IPS-15b (cell line): Measurements from ENCODE around the gene TEX10.
"Not testable (repeated sequence)": the region's sequence is repeated elsewhere in the genome, so short reads cannot be mapped to it uniquely, and the experiment has no call there.

Experiments
- H3K27me3 ChIP-seq: one replicate; pipeline ENCODE4 v1.6.1; 2013; ENCODE audit warnings: low read length; ENCODE audit not compliant: control insufficient read depth, insufficient read depth
- H3K36me3 ChIP-seq: one replicate; pipeline ENCODE4 v1.6.1; 2013; ENCODE audit warnings: low read length; ENCODE audit not compliant: control insufficient read depth, insufficient read depth
- H3K4me1 ChIP-seq: one replicate; pipeline ENCODE4 v1.6.1; 2013; ENCODE audit warnings: mild to moderate bottlenecking, low read length; ENCODE audit not compliant: control insufficient read depth, insufficient read depth
- H3K4me3 ChIP-seq: one replicate; pipeline ENCODE4 v1.5.1; 2013; ENCODE audit warnings: low read depth, low read length
- H3K9ac ChIP-seq: one replicate; pipeline ENCODE4 v1.6.1; 2013; ENCODE audit warnings: low read depth, mild to moderate bottlenecking, low read length
- H3K9me3 ChIP-seq: one replicate; pipeline ENCODE4 v1.6.1; 2013; ENCODE audit warnings: mild to moderate bottlenecking, low read length; ENCODE audit not compliant: control insufficient read depth, insufficient read depth

The TEX10 gene

GRCh38 chr9:100341889-100342288 is 10.9 kb downstream of the TEX10 start:
- no peak overlapping the region for H3K9ac ChIP-seq
- no peak overlapping the region for H3K4me3 ChIP-seq
- H3K27me3 ChIP-seq, result no peaks in the 10 kb centered on the region
- no peaks in the 10 kb centered on the region for H3K36me3 ChIP-seq
- H3K4me1 ChIP-seq, result peaks cover 7% of the 10 kb centered on the region
- H3K9me3 ChIP-seq, result no peaks in the 10 kb centered on the region

- H3K27me3 ChIP-seq, result no peaks in the 10 kb centered on the region
- H3K36me3 ChIP-seq, result no peaks in the 10 kb centered on the region
- no peak overlapping the region for H3K9ac ChIP-seq
- H3K4me3 ChIP-seq, result no peak overlapping the region
- peaks cover 7% of the 10 kb centered on the region for H3K4me1 ChIP-seq
- H3K9me3 ChIP-seq, result no peaks in the 10 kb centered on the region
Measured at GRCh38 chr9:100340224-100340623, 12.5 kb downstream of the TEX10 start.

GRCh38 chr9:100338736-100339135 is 14.0 kb downstream of the TEX10 start:
- not testable (repeated sequence) for H3K4me3 ChIP-seq, H3K27me3 ChIP-seq, H3K36me3 ChIP-seq, H3K9ac ChIP-seq, H3K9me3 ChIP-seq, H3K4me1 ChIP-seq

GRCh38 chr9:100324594-100325200 is 28.0 kb downstream of the TEX10 start:
- no peaks in the 10 kb centered on the region for H3K4me1 ChIP-seq
- H3K4me3 ChIP-seq, result no peak overlapping the region
- H3K27me3 ChIP-seq, result no peaks in the 10 kb centered on the region
- H3K9ac ChIP-seq, result no peak overlapping the region
- H3K9me3 ChIP-seq, result no peaks in the 10 kb centered on the region
- peaks cover 2% of the 10 kb centered on the region for H3K36me3 ChIP-seq

- Histone ChIP-seq H3K9ac (no peak overlapping the region), H3K4me3 (no peak overlapping the region), H3K36me3 (peaks cover 2% of the 10 kb centered on the region), H3K9me3 (no peaks in the 10 kb centered on the region), H3K4me1 (no peaks in the 10 kb centered on the region), H3K27me3 (no peaks in the 10 kb centered on the region)
Measured at GRCh38 chr9:100322954-100323536, 29.7 kb downstream of the TEX10 start.

- no peaks in the 10 kb centered on the region for H3K27me3 ChIP-seq
- no peak overlapping the region for H3K9ac ChIP-seq
- H3K9me3 ChIP-seq, result no peaks in the 10 kb centered on the region
- H3K4me3 ChIP-seq, result no peak overlapping the region
- no peaks in the 10 kb centered on the region for H3K4me1 ChIP-seq
- no peaks in the 10 kb centered on the region for H3K36me3 ChIP-seq
Measured at GRCh38 chr9:100317706-100318105, 35.0 kb downstream of the TEX10 start.

- H3K36me3 ChIP-seq, result no peaks in the 10 kb centered on the region
- no peaks in the 10 kb centered on the region for H3K4me1 ChIP-seq
- H3K9ac ChIP-seq, result no peak overlapping the region
- H3K9me3 ChIP-seq, result no peaks in the 10 kb centered on the region
- no peaks in the 10 kb centered on the region for H3K27me3 ChIP-seq
- H3K4me3 ChIP-seq, result no peak overlapping the region
Measured at GRCh38 chr9:100315561-100315960, 37.2 kb downstream of the TEX10 start.

- no peak overlapping the region for H3K4me3 ChIP-seq
- H3K4me1 ChIP-seq, result peaks cover 2% of the 10 kb centered on the region
- H3K9me3 ChIP-seq, result no peaks in the 10 kb centered on the region
- H3K9ac ChIP-seq, result no peak overlapping the region
- H3K27me3 ChIP-seq, result no peaks in the 10 kb centered on the region
- H3K36me3 ChIP-seq, result no peaks in the 10 kb centered on the region
Measured at GRCh38 chr9:100309992-100310391, 42.8 kb downstream of the TEX10 start.

GRCh38 chr9:100308965-100309564 is 43.7 kb downstream of the TEX10 start:
- H3K4me1 ChIP-seq, result peaks cover 2% of the 10 kb centered on the region
- H3K27me3 ChIP-seq, result no peaks in the 10 kb centered on the region
- no peaks in the 10 kb centered on the region for H3K9me3 ChIP-seq
- no peak overlapping the region for H3K4me3 ChIP-seq
- H3K36me3 ChIP-seq, result no peaks in the 10 kb centered on the region
- no peak overlapping the region for H3K9ac ChIP-seq

GRCh38 chr9:100307080-100307479 is 45.7 kb downstream of the TEX10 start:
- H3K9ac ChIP-seq, result no peak overlapping the region
- H3K9me3 ChIP-seq, result no peaks in the 10 kb centered on the region
- H3K4me1 ChIP-seq, result peaks cover 2% of the 10 kb centered on the region
- no peaks in the 10 kb centered on the region for H3K36me3 ChIP-seq
- H3K4me3 ChIP-seq, result no peak overlapping the region
- H3K27me3 ChIP-seq, result no peaks in the 10 kb centered on the region

- Histone ChIP-seq H3K36me3 (no peaks in the 10 kb centered on the region), H3K27me3 (no peaks in the 10 kb centered on the region), H3K9ac (no peak overlapping the region), H3K9me3 (no peaks in the 10 kb centered on the region), H3K4me3 (no peak overlapping the region), H3K4me1 (peaks cover 2% of the 10 kb centered on the region)
Measured at GRCh38 chr9:100306283-100306682, 46.5 kb downstream of the TEX10 start.

- Histone ChIP-seq H3K36me3 (no peaks in the 10 kb centered on the region), H3K9me3 (no peaks in the 10 kb centered on the region), H3K9ac (no peak overlapping the region), H3K4me3 (no peak overlapping the region), H3K27me3 (no peaks in the 10 kb centered on the region), H3K4me1 (peaks cover 2% of the 10 kb centered on the region)
Measured at GRCh38 chr9:100303747-100304146, 49.0 kb downstream of the TEX10 start.
